HL-60/S4 (cell line): ENCODE results near the gene GCGR.
"Not testable (repeated sequence)": the region's sequence is repeated elsewhere in the genome, so short reads cannot be mapped to it uniquely, and the experiment has no call there.

Experiments
- in situ Hi-C: fragments of 300-500 bp; cut with MboI; formaldehyde crosslinking; loops from 2 replicates; pipeline ENCODE4 v1.14.3; 2022; ENCODE audit warnings: low sequenced_read_pairs

The GCGR gene

GRCh38 chr17:81831957-81832607 is 28.1 kb downstream of the GCGR start:
- in situ Hi-C loops: no loop called here

DNA sequence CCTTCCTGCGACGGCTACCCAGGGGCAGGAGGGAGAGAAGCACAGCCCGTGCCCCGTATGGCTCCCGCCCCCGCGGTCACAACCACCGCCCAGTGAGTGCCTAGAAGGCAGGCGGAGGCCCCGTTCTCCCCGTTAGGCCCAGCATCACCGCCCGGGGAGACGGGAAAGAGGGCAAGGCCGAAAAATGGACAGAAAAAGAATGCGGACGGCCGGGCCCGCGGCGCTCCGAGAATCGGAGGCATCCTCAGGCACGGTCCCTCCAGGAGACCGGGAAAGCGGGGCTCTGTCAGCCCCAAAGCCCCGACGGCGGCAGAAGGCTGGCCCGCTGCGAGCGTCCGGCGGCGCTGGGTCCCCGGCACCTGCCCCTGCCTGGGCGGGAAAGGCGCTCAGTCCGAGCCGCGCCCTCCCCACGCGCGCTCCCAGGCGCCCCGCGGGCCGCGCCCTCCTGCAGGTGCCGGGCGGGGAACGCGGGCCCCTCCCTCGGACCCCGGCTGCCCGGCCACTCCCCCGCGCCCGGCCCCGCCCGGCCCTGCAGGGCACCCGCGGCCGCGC is 28.7 kb downstream of the GCGR start:
- in situ Hi-C loops: no loop called here

DNA sequence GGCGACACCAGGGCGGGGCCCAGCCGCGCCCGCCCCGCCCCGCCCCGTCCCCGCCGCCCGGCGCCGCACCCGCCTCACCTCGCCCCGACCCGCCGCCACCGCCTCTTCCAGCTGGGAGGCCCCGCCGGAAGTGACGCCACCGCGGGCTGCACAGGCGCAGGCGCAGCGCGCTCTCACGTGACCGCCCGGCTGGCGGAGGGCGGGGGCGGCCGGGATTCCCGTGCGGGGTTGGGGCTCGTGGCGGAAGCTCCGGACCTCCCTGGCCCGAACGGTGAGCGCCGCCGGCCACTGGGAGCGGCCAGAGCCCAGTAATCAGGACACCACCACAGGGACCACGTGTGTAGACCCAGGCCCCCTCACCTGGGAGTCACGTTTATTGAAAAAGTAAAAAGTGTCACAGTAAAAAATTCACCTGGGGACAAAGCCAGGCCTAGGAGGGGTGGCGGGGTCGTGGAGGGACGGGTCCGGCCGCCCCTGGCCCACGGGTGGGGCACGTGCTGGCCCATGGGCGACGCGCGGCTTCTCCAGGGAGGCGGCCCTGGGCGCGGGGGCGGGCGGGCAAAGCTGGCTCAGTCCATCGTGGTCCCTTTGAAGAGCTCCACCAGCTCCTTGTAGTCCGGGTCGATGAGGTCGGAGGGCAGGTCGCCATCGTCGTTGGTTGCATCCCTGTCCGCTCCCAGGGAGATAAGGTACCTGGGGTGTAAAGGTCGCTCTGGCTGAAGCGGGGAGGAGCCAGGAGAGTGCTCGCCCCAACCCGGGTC is 29.4 kb downstream of the GCGR start, which contains the start of gene MCRIP1:
Gene MCRIP1, minus strand, starts transcription at position 132 of the 761 bp plus-strand sequence. CDS start 8,785 bp downstream, outside the sequence.
- in situ Hi-C loops: no loop called here

DNA sequence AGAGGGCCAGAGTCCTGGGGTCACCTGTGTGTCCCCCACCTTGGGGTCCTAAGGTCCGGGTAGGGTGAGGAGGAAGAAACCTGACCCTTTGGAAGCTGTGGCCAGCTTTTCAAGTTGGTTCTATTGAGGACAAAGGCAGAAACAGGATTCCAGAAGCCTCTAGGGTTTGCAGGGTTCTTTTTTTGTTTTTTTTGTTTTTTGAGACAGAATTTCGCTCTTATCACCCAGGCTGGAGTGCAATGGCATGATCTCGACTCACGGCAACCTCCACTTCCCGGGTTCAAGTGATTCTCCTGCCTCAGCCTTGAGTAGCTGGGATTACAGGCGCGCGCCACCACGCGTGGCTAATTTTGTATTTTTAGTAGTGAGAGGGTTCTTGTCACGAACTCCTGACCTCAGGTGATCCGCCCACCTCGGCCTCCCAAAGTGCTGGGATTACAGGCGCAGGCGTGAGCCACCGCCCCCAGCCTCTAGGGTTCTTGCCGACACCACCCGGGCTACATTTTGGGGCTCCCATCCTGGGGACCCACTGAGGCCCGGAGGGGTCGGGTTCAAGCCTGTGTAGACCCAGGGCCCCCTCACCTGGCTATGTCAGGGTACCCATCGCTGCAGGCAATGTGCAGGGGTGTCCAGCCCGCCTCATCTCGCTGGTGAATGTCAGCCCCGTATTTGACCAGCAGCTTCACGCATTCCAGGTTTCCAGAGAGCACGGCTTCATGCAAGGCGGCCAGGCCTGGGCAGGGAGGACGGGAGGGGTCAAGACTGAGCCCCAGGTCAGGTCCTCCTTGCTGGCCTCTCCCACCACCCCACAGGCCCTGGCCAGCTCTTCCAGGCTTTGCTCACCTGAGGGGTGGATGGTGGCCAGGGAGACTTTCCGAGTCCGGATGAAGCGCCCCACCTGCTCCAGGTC is 30.2 kb downstream of the GCGR start:
- in situ Hi-C loops: no loop called here

DNA sequence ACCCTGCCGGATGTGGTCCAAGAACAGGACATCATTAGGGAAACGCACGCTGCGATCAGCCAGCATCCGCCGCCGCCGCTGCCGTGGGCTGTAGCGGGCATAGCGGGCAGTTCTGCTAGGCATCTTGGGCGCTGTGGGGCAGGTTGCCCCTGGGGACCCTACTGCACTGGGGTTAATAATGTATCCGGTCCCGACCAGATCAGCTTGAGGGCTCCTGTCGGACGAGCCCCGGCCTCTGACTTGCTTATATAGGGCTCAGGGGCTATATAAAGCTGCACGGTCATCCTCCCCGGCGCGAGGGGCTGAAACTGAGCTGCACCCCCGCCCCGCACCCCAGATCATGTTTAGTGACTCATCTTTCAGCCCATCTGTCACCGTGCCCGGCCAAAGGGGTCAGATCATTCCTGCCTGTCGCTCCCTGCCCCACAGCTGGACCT is 30.9 kb downstream of the GCGR start, which contains the start of gene PPP1R27:
Gene PPP1R27, minus strand, starts transcription at position 220 of the 437 bp plus-strand sequence. Its CDS starts 97 bp downstream, at position 123.
- in situ Hi-C loops: no loop called here

DNA sequence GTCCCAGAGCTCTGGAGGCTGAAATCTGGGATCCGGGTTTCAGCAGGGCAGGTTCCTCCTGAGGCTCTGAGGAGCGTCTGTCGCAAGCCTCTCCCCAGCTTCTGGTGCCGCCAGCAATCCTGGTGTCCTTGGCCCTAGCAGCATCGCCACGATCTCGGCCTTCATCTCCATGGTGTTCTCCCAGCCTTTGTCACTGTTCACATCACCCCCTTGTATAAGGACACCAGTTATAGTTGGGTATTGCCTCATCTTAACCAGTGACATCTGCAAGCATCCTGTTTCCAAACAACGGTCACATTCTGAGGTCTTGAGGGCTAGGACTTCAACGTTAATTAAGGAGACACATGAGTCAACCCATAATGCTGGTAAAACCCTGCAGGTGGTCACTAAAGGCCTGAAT is 33.7 kb downstream of the GCGR start:
- in situ Hi-C loops: no loop called here

- in situ Hi-C loops: no loop called here
These were observed 34.9 kb downstream of the GCGR start for GRCh38 chr17:81838753-81839255.

- in situ Hi-C loops: no loop called here
These were observed 35.4 kb downstream of the GCGR start for GRCh38 chr17:81839301-81839700.

DNA sequence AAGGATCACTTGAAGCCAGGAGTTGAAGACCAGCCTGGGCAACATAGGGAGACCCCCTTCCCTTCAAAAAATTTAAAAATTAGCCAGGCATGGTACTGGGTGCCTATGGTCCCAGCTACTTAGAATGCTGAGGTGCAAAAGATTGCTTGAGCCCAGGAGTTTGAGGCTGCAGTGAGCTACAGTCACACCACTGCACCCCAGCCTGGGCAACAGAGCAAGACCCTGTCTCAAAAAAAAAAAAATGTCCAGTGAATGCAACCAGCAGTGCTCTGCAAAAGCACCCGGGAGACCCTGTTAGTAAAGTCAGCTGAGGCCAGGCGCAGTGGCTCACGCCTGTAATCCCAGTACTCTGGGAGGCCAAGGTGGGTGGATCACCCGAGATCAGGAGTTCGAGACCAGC is 36.1 kb downstream of the GCGR start:
- in situ Hi-C loops: not testable (repeated sequence)

DNA sequence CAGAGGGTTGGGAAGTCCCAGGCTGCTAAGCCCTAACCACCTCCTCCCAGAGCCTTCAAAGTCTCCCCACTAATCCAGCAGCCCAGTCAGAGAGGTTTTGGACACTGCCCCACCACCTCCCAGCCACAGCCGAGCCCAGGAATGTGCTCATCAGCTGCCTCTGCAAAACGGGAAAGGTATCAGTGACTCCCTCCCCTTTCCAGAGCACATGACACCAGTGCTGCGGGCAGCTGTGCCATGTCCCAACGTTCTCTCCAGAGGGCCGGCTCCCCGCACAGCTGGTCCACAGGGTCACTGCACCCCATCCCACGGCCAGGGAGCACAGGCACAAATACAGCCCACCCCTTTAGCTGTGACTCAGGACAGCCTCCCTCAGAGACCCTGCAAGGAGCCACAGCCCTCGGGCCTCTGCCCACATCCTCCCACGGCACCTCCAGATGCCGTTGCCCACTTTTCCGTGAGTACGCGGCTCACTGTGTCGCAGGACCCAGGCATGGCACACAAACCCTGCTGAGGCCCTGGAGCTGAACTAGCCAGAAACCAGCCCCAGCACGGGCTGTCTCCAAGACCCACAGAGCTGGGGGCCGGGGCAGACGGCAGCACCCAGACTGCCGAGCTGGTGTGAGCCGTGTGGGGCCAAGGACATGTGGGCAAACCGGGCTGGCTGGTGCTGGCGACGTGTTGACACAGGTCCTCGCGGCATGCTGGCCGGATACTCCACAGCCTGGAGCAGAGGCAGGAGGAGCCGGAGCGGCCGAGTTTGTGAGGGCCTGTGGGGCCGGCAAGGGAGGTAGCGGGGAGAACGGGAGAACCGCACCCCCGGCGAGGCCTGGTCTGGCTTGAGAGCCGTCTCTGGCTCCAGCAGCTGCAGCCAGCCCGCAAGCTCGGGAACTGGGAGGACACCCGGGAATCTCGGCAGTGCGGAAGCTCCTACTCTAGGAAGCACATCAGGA is 37.2 kb downstream of the GCGR start:
- in situ Hi-C loops: no loop called here

DNA sequence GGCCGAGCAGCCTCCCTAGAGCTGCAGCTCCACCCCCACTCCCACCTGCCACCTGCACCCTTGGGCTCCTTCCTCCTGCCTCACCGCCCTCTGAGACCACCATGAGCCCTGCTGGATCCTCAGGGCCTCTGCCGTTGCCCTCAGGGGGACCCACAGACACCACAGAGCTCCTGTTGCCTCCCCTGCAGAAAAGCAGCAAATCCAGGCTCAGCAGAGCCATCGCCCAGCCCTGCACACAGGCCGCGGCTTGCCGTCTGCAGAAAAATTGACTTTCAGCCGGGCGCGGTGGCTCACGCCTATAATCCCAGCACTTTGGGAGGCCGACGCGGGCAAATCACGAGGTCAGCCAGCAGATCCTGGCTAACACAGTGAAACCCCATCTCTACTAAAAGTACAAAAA is 37.9 kb downstream of the GCGR start:
- in situ Hi-C loops: no loop called here

DNA sequence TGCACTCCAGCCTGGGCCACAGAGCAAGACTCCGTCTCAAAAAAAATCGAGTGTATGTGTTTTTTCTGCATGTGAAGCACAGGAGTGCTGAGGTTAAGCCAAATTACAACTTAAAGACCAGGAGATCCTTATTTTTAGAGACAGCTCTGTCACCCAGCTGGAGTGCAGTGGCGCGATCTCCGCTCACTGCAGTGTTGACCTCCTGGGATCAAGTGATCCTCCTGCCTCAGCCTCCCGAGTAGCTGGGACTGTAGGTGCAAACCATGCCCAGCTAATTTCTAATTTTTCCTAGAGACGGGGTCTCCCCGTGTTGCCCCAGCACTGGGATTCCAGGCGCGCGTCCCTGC is 38.4 kb downstream of the GCGR start:
- in situ Hi-C loops: no loop called here

GRCh38 chr17:81842725-81843504 is 39.0 kb downstream of the GCGR start:
- in situ Hi-C loops: no loop called here

DNA sequence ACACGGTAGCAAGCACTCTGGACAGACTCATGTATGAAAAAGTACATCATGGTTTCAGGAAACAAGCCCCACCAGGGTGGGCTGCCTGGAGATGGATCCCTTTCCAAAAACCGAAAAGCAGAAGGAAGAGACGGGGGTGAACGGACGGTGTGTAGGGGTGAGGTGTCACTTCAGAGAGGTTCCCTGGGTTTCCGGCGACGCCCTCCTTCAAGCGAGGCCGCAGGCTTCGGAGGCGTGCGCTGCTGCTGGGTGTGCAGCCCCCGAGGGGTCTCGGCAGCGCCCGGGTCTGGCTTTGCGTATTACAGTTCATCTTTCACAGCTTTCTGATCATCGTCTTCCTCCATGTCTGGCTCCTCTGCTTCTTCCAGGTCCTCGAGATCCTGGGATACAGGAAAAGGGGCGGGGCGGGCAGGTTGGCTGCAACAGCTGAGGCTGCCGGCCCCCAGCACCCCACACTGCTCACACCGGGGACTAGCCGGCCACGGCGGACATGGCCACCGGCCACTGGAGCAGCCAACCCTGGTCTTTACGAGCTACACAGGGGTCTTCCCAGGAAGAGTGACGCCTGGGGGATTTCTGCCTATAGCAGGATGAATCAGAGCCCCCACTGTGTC is 39.9 kb downstream of the GCGR start:
- in situ Hi-C loops: no loop called here

DNA sequence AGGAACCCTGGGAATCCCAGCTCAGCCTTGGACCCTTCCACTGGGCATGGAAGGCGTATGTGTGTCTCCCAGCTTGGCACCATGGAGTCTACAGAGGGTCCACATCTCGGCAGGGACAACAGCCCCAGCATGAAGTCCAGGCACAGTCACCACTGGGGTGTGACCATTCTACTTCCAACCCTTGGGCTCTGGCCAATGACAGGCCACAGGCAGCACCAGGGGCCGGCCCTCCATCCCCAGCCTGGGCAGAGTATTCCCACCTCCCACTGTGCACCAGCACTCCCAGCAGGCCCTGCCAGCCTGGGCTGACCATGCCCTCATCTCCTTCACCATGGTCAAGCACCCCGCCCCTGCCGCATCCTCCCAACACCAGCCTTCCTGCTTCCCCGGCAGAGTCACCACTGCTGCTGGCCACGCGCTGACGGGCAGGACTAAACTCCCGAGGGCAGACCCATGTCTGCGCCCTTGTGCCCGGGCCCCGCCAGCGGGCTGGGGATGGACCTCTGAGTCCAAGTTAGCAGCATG is 40.4 kb downstream of the GCGR start:
- in situ Hi-C loops: no loop called here

DNA sequence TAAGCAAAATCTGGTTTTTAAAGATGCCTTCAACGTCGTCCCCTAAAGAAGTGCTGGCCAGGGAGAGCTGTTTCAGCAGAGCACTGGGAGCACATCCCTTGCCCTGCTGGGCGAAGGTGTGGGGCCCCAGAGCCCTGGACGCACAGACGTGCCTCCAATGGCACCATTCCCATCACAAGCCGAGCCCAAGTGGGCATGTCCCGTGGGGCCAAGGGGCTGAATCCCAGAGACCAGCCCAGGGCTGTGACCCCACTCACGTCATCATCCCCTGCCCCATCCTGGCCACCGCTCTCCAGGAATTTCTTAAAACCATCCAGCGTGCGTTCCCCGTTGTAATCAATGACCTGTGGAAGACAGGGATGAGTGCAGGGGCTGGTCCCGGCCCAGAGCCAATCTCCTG is 40.9 kb downstream of the GCGR start:
- in situ Hi-C loops: no loop called here

DNA sequence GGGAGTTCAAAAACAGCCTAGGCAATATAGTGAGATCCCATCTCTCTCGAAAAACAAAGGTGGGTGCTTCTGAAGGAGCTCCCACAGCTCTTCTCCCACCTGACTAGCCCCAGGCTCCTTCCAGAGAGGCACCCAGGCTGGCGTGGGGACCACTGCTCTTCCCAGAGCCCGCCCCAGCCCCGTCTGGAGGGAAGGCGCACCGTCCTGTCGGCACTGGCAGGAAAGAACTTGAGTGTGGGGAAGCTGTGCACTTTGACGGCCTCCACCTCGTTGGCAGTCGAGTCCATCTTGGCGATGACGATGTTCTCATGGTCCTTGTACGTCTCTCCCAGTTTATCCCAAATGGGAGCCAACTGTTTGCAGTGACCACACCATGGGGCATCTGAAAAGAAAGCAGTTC is 41.4 kb downstream of the GCGR start:
- in situ Hi-C loops: no loop called here
